Activated CD8-positive, alpha-beta T cell treated with anti-CD3 and anti-CD28 coated beads for 36 hours (primary cell): ENCODE results near the gene RIMKLB. TPM values are rescaled to one million over a fixed set of nuclear protein-coding genes. Genes with fewer than 3 reads are reported as not detected.

ENCODE experiments used
- total RNA-seq, 2 experiments: library from RNA; stranded (reverse); gene quantifications; one replicate each; pipeline ENCODE4 v1.2.3, GENCODE V29; 2021

Gene RIMKLB
- total RNA-seq, 2 experiments from 2014 or later: 7.7 to 8.6 TPM

Other genes starting within 250 kb of the RIMKLB start
- not detected for gene CLEC6A, start 242.0 kb upstream of the RIMKLB start, total RNA-seq
- not detected for gene CLEC4D, start 184.5 kb upstream of the RIMKLB start, total RNA-seq
- not detected for gene CLEC4E, start 157.1 kb upstream of the RIMKLB start, total RNA-seq
- gene AICDA, start 85.1 kb upstream of the RIMKLB start, total RNA-seq: not detected
- gene MFAP5, start 35.2 kb upstream of the RIMKLB start, total RNA-seq: not detected
- gene A2ML1, start 124.6 kb downstream of the RIMKLB start, total RNA-seq: not detected
- 10 to 100 TPM; 20.3 to 21.6 TPM for gene PHC1, start 216.5 kb downstream of the RIMKLB start, total RNA-seq